GF-D8 (cell line): ENCODE measurements around the gene SEMA4F.

Experiments
- DNase-seq: peaks from one replicate; lab custom pipeline; 2025; lab: John Stamatoyannopoulos, UW

SEMA4F gene

GRCh38 chr2:74659462-74659861, 5.4 kb downstream of the SEMA4F start:
- DNase-seq, result no peak

GRCh38 chr2:74668087-74668486, 14.0 kb downstream of the SEMA4F start:
- DNase-seq, result no peak

GRCh38 chr2:74670263-74670662, 16.2 kb downstream of the SEMA4F start:
- DNase-seq, result no peak

GRCh38 chr2:74671479-74671878, 17.4 kb downstream of the SEMA4F start:
- DNase-seq, result no peak

GRCh38 chr2:74673826-74674528, 19.9 kb downstream of the SEMA4F start:
- no peak for DNase-seq

GRCh38 chr2:74675090-74675489, 21.0 kb downstream of the SEMA4F start:
- no peak for DNase-seq

- DNase-seq, result no peak
Observed at GRCh38 chr2:74676331-74676730, 22.3 kb downstream of the SEMA4F start.

GRCh38 chr2:74679615-74680014, 25.6 kb downstream of the SEMA4F start:
- DNase-seq, result no peak

GRCh38 chr2:74682501-74682900, 28.5 kb downstream of the SEMA4F start:
- no peak for DNase-seq

- DNase-seq, result no peak
Observed at GRCh38 chr2:74685408-74685807, 31.4 kb downstream of the SEMA4F start.

GRCh38 chr2:74688881-74689280, 34.8 kb downstream of the SEMA4F start:
- no peak for DNase-seq

- DNase-seq, result no peak
Observed at GRCh38 chr2:74689671-74690070, 35.6 kb downstream of the SEMA4F start.

- no peak for DNase-seq
Observed at GRCh38 chr2:74690571-74690970, 36.5 kb downstream of the SEMA4F start.

GRCh38 chr2:74691929-74692328, 37.9 kb downstream of the SEMA4F start:
- DNase-seq, result no peak

- DNase-seq, result no peak
Observed at GRCh38 chr2:74693213-74693612, 39.2 kb downstream of the SEMA4F start.

- no peak for DNase-seq
Observed at GRCh38 chr2:74693668-74694067, 39.6 kb downstream of the SEMA4F start.

- DNase-seq, result peak; percentile 2
Observed at GRCh38 chr2:74694281-74694680, 40.2 kb downstream of the SEMA4F start.

GRCh38 chr2:74695663-74696062, 41.6 kb downstream of the SEMA4F start:
- DNase-seq, result no peak

- DNase-seq, result no peak
Observed at GRCh38 chr2:74696829-74697228, 42.8 kb downstream of the SEMA4F start.

GRCh38 chr2:74700643-74701372, 46.8 kb downstream of the SEMA4F start:
- DNase-seq, result no peak

- no peak for DNase-seq
Observed at GRCh38 chr2:74702001-74702715, 48.1 kb downstream of the SEMA4F start.

GRCh38 chr2:74703373-74703772, 49.3 kb downstream of the SEMA4F start:
- no peak for DNase-seq

GRCh38 chr2:74704216-74704615, 50.2 kb downstream of the SEMA4F start:
- DNase-seq, result no peak
